AG09309 (cell line): ENCODE data around the gene POLD1.
"Not testable (repeated sequence)": the region's sequence is repeated elsewhere in the genome, so short reads cannot be mapped to it uniquely, and the experiment has no call there.

ENCODE experiments used
- DNase-seq: peaks from one replicate; pipeline ENCODE4 v3.0.0-alpha.2; 2010; ENCODE audit warnings: low read depth
- H3K4me3 ChIP-seq: 2 replicates; pipeline ENCODE4 v1.5.1; 2011; ENCODE audit warnings: mild to moderate bottlenecking, low read depth, low read length, moderate library complexity; ENCODE audit not compliant: control insufficient read depth
- CTCF ChIP-seq: IDR thresholded peaks from 2 replicates; pipeline ENCODE4 v1.5.1; 2011; ENCODE audit warnings: mild to moderate bottlenecking, low read depth, low read length, inconsistent platforms; ENCODE audit not compliant: insufficient read depth, control insufficient read depth; ENCODE audit errors: missing control alignments

POLD1 gene

GRCh38 chr19:50349277-50350057 lies 34.7 kb upstream of the POLD1 start:
- no peak overlapping the region for H3K4me3 ChIP-seq
- DNase-seq, result no peak
- peak; percentile 6 for TF ChIP-seq CTCF

GRCh38 chr19:50352242-50352641 lies 31.9 kb upstream of the POLD1 start:
- no peak overlapping the region for H3K4me3 ChIP-seq
- no peak for TF ChIP-seq CTCF
- no peak for DNase-seq

GRCh38 chr19:50353487-50353880 lies 30.7 kb upstream of the POLD1 start:
- DNase-seq, H3K4me3 ChIP-seq: not testable (repeated sequence)

- DNase-seq, result no peak
- TF ChIP-seq CTCF, result no peak
- H3K4me3 ChIP-seq, result no peak overlapping the region
Measured at GRCh38 chr19:50356691-50357177, 27.4 kb upstream of the POLD1 start.

GRCh38 chr19:50357178-50358100 lies 26.7 kb upstream of the POLD1 start:
- peak overlapping the region; percentile 41 for H3K4me3 ChIP-seq
- no peak for DNase-seq
- peak; percentile 85 for TF ChIP-seq CTCF

- no peak for DNase-seq
- peak overlapping the region; percentile 52 for H3K4me3 ChIP-seq
- TF ChIP-seq CTCF, result no peak
Measured at GRCh38 chr19:50358483-50359327, 25.4 kb upstream of the POLD1 start.
